ENCODE results near the gene C17orf78.
A peak's percentile ranks its signal among the peaks of the same experiment; 100 is the strongest.
"Not testable (repeated sequence)": the region's sequence is repeated elsewhere in the genome, so short reads cannot be mapped to it uniquely, and the experiment has no call there.

C17orf78 gene

GRCh38 chr17:37385474-37385990, 9.7 kb downstream of the C17orf78 start:
- FAIRE-seq, result no peak
- no peak for DNase-seq (ENCODE audit: low spot score)

- FAIRE-seq (no peak), DNase-seq (ENCODE audit: low spot score) (no peak)
Observed at GRCh38 chr17:37386462-37386861, 10.7 kb downstream of the C17orf78 start.

GRCh38 chr17:37388266-37388665, 12.5 kb downstream of the C17orf78 start:
- DNase-seq (ENCODE audit: low spot score) (peak; percentile 27), FAIRE-seq (no peak)

- FAIRE-seq (no peak), DNase-seq (ENCODE audit: low spot score) (no peak)
Observed at GRCh38 chr17:37389160-37389559, 13.4 kb downstream of the C17orf78 start.

GRCh38 chr17:37391146-37391545, 15.4 kb downstream of the C17orf78 start:
- DNase-seq (ENCODE audit: low spot score) (no peak), FAIRE-seq (no peak)

- DNase-seq (ENCODE audit: low spot score), result peak; percentile 78
- no peak for FAIRE-seq
Observed at GRCh38 chr17:37392024-37392590, 16.3 kb downstream of the C17orf78 start.

GRCh38 chr17:37393352-37393751, 17.6 kb downstream of the C17orf78 start:
- DNase-seq (ENCODE audit: low spot score) (no peak), FAIRE-seq (no peak)

GRCh38 chr17:37399265-37399803, 23.5 kb downstream of the C17orf78 start:
- FAIRE-seq (no peak), DNase-seq (ENCODE audit: low spot score) (no peak)

- FAIRE-seq (no peak), DNase-seq (ENCODE audit: low spot score) (no peak)
Observed at GRCh38 chr17:37400505-37400904, 24.7 kb downstream of the C17orf78 start.

GRCh38 chr17:37405522-37405921, 29.7 kb downstream of the C17orf78 start:
- not testable (repeated sequence) for DNase-seq (ENCODE audit: low spot score); FAIRE-seq

- FAIRE-seq, result no peak
- DNase-seq (ENCODE audit: low spot score), result no peak
Observed at GRCh38 chr17:37405955-37406634, 30.3 kb downstream of the C17orf78 start.

GRCh38 chr17:37406635-37407461, 31.1 kb downstream of the C17orf78 start, which contains the start of the genes ACACA and TADA2A:
Gene ACACA, minus strand, starts transcription at chr17:37406836. Its CDS starts 537 bp downstream, at chr17:37406299.
Gene TADA2A, plus strand, starts transcription at chr17:37406886. Its CDS starts 4,480 bp downstream, at chr17:37411366.
- FAIRE-seq, result no peak

GRCh38 chr17:37408145-37408479, 32.3 kb downstream of the C17orf78 start:
- FAIRE-seq; DNase-seq (ENCODE audit: low spot score): not testable (repeated sequence)

More at GRCh38 chr17:37406635-37407461, 31.1 kb downstream of the C17orf78 start, which contains the start of the genes ACACA and TADA2A:
- peak; percentile 64 for DNase-seq (ENCODE audit: low spot score)

- no peak for DNase-seq (ENCODE audit: low spot score)
- FAIRE-seq, result no peak
Observed at GRCh38 chr17:37410357-37410756, 34.6 kb downstream of the C17orf78 start.

- FAIRE-seq (no peak), DNase-seq (ENCODE audit: low spot score) (no peak)
Observed at GRCh38 chr17:37413875-37414519, 38.2 kb downstream of the C17orf78 start.

- DNase-seq (ENCODE audit: low spot score) (no peak), FAIRE-seq (no peak)
Observed at GRCh38 chr17:37417852-37418251, 42.1 kb downstream of the C17orf78 start.

- DNase-seq (ENCODE audit: low spot score) (no peak), FAIRE-seq (no peak)
Observed at GRCh38 chr17:37422971-37423625, 47.3 kb downstream of the C17orf78 start.

GRCh38 chr17:37425268-37425667, 49.5 kb downstream of the C17orf78 start:
- DNase-seq (ENCODE audit: low spot score) (no peak), FAIRE-seq (no peak)

- FAIRE-seq (no peak), DNase-seq (ENCODE audit: low spot score) (no peak)
Observed at GRCh38 chr17:37429039-37429438, 53.3 kb downstream of the C17orf78 start.

GRCh38 chr17:37429453-37429852, 53.7 kb downstream of the C17orf78 start:
- FAIRE-seq, result no peak
- no peak for DNase-seq (ENCODE audit: low spot score)

All from RCC 7860 (cell line).